Measurements from ENCODE around the gene HACD2. TPM values are rescaled to one million over a fixed set of nuclear protein-coding genes. Genes with fewer than 3 reads are reported as not detected.

The HACD2 gene
- total and polyA plus RNA-seq, 10 of the 15 experiments (the other 5 are each of a cell fraction or from before 2014, with no cell fraction given) = 9.1 to 30.0 (median 18.8) TPM

DNA sequence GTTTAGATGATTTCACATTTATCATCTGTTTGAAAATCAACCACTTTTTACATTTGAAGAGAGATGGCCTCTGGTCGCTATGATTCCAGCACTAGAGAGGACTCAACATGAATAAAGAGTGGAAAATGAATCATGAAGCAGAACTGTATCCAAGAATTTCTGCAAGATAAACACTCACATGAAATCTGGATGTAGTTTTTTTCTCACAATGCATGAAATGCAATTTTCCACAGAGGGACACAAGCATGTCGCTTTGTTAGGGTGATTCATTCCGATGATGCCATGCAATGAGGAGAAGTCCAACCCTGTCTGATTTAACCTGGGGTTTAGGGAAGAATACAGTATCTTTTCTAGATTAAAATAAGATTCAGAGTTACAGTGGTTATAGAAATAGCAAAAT, 85.5 kb downstream of the HACD2 start (continued):
- TF ChIP-seq FOXK2 (IDR thresholded peaks at IDR 0.05) (no peak), NFYB (IDR thresholded peaks at IDR 0.05; ENCODE audit: insufficient read depth, low read depth, low read length) (no peak), EGR1 (IDR thresholded peaks at IDR 0.05; ENCODE audit: borderline replicate concordance in 1 of 2, low read depth in 2 of 2, low read length in 2 of 2) (no peak), CREM (IDR thresholded peaks at IDR 0.05; ENCODE audit: low read depth) (no peak)
- TF ChIP-seq, protein P1, sequence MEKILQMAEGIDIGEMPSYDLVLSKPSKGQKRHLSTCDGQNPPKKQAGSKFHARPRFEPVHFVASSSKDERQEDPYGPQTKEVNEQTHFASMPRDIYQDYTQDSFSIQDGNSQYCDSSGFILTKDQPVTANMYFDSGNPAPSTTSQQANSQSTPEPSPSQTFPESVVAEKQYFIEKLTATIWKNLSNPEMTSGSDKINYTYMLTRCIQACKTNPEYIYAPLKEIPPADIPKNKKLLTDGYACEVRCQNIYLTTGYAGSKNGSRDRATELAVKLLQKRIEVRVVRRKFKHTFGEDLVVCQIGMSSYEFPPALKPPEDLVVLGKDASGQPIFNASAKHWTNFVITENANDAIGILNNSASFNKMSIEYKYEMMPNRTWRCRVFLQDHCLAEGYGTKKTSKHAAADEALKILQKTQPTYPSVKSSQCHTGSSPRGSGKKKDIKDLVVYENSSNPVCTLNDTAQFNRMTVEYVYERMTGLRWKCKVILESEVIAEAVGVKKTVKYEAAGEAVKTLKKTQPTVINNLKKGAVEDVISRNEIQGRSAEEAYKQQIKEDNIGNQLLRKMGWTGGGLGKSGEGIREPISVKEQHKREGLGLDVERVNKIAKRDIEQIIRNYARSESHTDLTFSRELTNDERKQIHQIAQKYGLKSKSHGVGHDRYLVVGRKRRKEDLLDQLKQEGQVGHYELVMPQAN (conservative IDR thresholded peaks at IDR 0.05) = no peak

DNA sequence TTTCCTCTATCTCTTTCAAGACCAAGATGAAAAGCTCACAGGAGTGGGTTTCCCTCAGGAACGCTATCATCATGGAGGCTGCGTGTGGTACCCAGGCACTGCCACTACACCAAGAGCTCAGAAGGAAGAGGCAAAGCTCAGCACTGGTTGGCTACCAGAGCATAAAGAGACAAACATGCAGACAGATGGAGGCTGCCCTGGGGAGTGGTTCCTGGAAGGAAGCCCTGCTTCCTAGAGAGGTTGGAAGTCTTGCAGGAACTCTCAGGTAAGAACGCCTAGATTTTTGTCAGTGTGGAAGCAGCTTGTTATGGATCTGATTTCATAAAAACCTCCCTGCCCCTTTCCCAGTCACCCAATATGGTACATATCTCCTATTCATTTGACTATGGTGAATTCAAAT, 86.1 kb downstream of the HACD2 start:
- POLR2A ChIA-PET = no interaction called here
- Histone ChIP-seq H2AFZ (ENCODE audit: control insufficient read depth, low read depth, low read length) (no peak overlapping the region), H3K4me2 (ENCODE audit: control insufficient read depth, insufficient read depth) (no peak overlapping the region), H3K27me3 (replicated peaks in 1 of 2; ENCODE audit: control insufficient read depth in 2 of 2, insufficient read depth in 2 of 2, low read length in 1 of 2) (no peaks in the 10 kb centered on the region), H3K4me1 (ENCODE audit: control insufficient read depth, insufficient read depth, low read length) (no peaks in the 10 kb centered on the region), H3K4me3 (no peak overlapping the region), H3K79me2 (ENCODE audit: control insufficient read depth, insufficient read depth, low read length) (no peaks in the 10 kb centered on the region), H3K36me3 (ENCODE audit: control insufficient read depth in 2 of 2, insufficient read depth in 2 of 2, low read length in 1 of 2) (peaks cover 4 to 12% of the 10 kb centered on the region in 2 experiments), H3K9ac (ENCODE audit: control insufficient read depth, insufficient read depth, low read length) (no peak overlapping the region), H4K20me1 (ENCODE audit: control insufficient read depth, insufficient read depth) (no peaks in the 10 kb centered on the region), H3K9me3 (replicated peaks; ENCODE audit: control insufficient read depth, insufficient read depth, low read length) (no peaks in the 10 kb centered on the region), H3K27ac (ENCODE audit: control insufficient read depth, insufficient read depth) (no peak overlapping the region)
- RAD21 ChIA-PET (ENCODE audit: unreplicated experiment) = interaction anchor here (0.9 kb wide), 1 partner anchor 60 kb away, joined by 3 read pairs; no protein-coding TSS in a partner anchor
- FAIRE-seq = no peak
- no TSS peak for BruUV-seq (replicated peaks)
- ATAC-seq = no peak
- intact Hi-C loops (cut with micrococcal nuclease; ENCODE audit: unreplicated experiment) (no loop called here), in situ Hi-C loops (cut with MboI) (no loop called here)
- SMC1A ChIA-PET (ENCODE audit: uncharacterized antibody, unreplicated experiment) = no interaction called here
- no peak for DNase-seq (ENCODE audit: low read depth, low spot score)
- CTCF ChIA-PET = interaction anchor here (0.6 to 0.9 kb wide), 3 partner anchors 9 to 459 kb away, joined by 3 read pairs; no protein-coding TSS in a partner anchor
- 98% methylated on average over 3 of the region's 3 CpGs for WGBS (ENCODE audit: insufficient coverage, insufficient replicate concordance, low lambda C conversion rate, missing lambda C conversion rate)
- TF ChIP-seq POLR2AphosphoS2 (IDR thresholded peaks at IDR 0.05; ENCODE audit: low read depth, low read length) (no peak), BACH1 (IDR thresholded peaks at IDR 0.05; ENCODE audit: borderline replicate concordance) (no peak), ATF7 (IDR thresholded peaks at IDR 0.05; ENCODE audit: low read depth) (no peak)
- TF ChIP-seq, protein P2, sequence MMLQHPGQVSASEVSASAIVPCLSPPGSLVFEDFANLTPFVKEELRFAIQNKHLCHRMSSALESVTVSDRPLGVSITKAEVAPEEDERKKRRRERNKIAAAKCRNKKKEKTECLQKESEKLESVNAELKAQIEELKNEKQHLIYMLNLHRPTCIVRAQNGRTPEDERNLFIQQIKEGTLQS (IDR thresholded peaks at IDR 0.05; ENCODE audit: borderline replicate concordance, extremely low read depth, low read depth, low read length) = no peak
- TF ChIP-seq, protein P3, sequence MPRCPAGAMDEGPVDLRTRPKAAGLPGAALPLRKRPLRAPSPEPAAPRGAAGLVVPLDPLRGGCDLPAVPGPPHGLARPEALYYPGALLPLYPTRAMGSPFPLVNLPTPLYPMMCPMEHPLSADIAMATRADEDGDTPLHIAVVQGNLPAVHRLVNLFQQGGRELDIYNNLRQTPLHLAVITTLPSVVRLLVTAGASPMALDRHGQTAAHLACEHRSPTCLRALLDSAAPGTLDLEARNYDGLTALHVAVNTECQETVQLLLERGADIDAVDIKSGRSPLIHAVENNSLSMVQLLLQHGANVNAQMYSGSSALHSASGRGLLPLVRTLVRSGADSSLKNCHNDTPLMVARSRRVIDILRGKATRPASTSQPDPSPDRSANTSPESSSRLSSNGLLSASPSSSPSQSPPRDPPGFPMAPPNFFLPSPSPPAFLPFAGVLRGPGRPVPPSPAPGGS (IDR thresholded peaks at IDR 0.05; ENCODE audit: borderline replicate concordance, insufficient read depth, low read depth, low read length, poor library complexity, severe bottlenecking) = no peak
- TF ChIP-seq, protein P4, sequence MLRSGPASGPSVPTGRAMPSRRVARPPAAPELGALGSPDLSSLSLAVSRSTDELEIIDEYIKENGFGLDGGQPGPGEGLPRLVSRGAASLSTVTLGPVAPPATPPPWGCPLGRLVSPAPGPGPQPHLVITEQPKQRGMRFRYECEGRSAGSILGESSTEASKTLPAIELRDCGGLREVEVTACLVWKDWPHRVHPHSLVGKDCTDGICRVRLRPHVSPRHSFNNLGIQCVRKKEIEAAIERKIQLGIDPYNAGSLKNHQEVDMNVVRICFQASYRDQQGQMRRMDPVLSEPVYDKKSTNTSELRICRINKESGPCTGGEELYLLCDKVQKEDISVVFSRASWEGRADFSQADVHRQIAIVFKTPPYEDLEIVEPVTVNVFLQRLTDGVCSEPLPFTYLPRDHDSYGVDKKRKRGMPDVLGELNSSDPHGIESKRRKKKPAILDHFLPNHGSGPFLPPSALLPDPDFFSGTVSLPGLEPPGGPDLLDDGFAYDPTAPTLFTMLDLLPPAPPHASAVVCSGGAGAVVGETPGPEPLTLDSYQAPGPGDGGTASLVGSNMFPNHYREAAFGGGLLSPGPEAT (IDR thresholded peaks at IDR 0.05; ENCODE audit: low read depth) = no peak
- TF ChIP-seq, protein P5, sequence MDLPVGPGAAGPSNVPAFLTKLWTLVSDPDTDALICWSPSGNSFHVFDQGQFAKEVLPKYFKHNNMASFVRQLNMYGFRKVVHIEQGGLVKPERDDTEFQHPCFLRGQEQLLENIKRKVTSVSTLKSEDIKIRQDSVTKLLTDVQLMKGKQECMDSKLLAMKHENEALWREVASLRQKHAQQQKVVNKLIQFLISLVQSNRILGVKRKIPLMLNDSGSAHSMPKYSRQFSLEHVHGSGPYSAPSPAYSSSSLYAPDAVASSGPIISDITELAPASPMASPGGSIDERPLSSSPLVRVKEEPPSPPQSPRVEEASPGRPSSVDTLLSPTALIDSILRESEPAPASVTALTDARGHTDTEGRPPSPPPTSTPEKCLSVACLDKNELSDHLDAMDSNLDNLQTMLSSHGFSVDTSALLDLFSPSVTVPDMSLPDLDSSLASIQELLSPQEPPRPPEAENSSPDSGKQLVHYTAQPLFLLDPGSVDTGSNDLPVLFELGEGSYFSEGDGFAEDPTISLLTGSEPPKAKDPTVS (IDR thresholded peaks at IDR 0.05; ENCODE audit: low read depth, low read length) = no peak
- TF ChIP-seq, protein P6, sequence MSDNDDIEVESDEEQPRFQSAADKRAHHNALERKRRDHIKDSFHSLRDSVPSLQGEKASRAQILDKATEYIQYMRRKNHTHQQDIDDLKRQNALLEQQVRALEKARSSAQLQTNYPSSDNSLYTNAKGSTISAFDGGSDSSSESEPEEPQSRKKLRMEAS (IDR thresholded peaks at IDR 0.05; ENCODE audit: low read depth, low read length) = no peak
